Renal cortex interstitium (tissue), 11 donors: Measurements from ENCODE around the gene ASPRV1. TPM values are rescaled to one million over a fixed set of nuclear protein-coding genes. Genes with fewer than 3 reads are reported as not detected.
"Not testable (repeated sequence)": the region's sequence is repeated elsewhere in the genome, so short reads cannot be mapped to it uniquely, and the experiment has no call there.

ENCODE experiments used
- DNase-seq, 11 donors: peaks; one replicate each; pipeline ENCODE4 v3.0.0-alpha.2; 2013; ENCODE audit warnings: low read depth in 9 of 11, low spot score in 4 of 11; ENCODE audit errors: extremely low read depth in 1 of 11
- polyA plus RNA-seq, 3 donors: library from polyadenylated mRNA; unstranded; fragments of 120-200 nt; gene quantifications; one replicate each; pipeline ENCODE4 v1.2.1, GENCODE V29; 2013; ENCODE audit not compliant: insufficient read length in 3 of 3

Gene ASPRV1
- polyA plus RNA-seq, 3 donors: 3.8 to 5.6 (median 4.7) TPM

DNA sequence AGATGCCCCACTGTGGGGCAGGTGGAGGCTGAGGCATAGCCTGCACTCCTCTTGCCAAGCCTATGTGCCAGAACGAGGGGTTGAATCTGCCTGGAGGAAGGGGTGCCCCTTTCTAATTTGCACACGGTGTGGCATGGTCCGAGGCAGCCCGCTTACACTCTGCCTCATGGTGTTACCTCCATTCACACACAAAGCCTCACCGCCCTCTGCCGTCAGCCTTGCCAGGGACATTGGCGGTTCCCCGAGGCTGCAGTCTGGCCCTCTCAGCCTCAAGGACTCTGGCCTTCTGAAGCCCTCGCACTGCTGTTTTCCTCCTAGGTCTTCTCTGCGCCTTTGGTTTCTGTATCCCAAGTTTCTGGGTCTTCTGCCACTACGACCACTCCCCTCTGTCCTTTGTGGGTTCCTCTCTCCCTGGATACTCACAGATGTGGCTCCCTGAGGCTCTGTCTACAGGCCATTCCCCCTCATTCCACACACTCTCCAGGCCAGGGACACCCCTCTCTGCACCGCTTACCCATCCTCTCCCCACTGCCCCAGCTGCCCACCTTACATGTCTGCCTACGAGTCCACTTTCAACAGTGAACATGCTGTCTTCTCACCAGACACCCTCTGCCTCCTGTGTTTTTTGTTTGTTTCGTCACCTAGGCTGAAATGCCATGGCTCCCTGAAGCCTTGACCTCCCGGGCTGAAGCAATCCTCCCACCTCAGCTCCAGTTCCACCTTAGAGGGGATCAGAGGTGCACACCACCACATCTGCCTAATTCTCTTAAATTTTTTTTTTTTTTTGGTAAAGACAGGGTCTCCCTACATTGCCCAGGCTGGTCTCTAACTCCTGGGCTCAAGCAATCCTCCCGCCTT is 7.9 kb upstream of the ASPRV1 start:
- DNase-seq: no peak

DNA sequence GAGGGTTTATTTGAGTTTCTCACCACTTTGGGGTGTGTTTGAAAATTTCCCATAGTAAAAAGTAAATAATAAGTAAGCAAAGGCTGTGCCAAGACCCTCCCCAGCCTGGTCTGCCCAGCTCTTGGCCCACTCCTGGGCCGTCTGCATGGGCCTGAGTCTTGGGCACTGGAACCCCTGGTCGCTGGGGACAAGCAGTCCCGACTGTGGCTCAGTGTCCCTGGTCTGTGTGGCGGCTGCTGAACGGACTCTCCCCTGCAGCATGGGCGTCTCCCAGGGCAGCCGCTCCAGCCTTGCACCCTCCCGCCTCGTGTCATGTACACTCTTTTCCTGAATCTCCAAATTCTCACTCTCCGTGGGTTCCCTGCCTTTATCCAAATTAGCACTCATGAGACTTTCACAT is 7.2 kb upstream of the ASPRV1 start:
- DNase-seq: no peak

DNA sequence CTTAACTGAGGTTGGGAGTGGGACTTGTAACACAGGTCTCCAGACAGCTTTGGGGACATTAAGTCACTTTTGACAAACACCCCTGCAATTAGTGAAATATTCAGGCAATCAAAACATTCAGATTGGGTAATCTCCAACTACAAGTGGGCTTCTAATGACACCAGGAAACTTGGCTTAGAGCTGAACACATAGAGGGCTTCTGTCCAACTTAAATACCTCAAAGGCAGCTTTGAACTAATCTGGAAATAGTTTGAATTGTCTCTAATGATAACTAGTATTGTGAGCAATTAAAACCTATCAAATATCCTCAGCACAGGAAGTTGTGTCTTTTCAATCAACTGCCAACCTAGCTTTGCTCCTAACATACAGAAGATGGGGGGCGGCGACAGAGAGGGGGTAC is 5.1 kb upstream of the ASPRV1 start:
- DNase-seq: no peak

DNA sequence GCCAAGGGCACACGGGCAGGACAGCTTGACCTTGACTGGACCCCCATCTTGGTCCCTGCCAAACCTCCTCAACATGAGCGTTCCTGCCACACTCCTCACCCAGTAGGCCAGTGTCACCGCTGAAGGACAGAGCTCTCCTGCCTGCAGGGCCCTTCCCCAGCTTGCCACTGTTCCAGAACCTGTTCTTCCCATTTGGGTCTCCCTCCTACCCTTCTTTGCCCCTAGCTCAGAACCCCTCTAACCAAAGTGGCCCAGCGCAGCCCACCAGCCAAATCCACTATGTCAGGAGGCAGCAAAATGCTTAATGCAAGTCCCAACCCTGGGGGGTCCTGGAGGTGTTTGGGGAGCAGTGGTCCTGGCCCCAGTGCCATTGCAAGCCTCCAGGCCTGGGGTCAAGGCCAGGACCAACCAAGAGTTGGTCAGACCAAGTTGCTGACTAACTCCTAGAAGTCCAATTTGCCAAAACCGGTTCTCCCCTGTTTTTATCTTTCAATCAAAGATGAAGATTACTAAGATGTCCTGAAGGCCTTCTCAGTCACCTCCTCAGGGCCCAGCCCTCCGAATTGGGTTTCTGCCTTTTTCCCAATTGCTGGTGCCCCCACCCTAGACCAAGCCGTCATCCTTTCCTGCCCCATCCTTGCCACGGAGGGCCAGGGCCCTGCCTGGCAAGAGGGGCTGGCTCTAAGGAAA is 4.5 kb upstream of the ASPRV1 start:
- DNase-seq: no peak

DNA sequence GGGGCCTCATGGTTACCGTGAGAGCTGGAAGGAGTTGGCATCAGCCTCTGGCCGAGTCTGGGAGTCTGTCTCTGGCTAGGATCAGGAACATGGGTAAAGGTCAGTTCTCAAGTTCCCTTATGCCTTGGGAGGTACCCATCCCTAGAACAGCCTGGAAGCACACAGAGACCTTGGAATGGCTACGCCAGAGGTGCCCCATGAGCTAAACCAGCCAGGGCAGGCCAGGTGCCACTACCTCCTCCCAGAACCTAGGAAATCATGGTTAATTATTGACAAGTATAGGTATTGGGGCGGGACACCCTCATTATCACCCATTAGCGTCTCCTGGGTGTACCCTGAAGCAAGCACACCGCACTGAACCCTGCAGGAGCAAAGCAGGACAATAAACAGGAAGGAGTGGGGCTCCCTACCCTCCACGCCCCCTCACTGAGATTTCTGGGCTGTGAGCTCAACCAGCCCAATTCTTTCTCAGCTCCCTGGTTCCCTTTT is 3.0 kb upstream of the ASPRV1 start:
- DNase-seq: no peak

DNA sequence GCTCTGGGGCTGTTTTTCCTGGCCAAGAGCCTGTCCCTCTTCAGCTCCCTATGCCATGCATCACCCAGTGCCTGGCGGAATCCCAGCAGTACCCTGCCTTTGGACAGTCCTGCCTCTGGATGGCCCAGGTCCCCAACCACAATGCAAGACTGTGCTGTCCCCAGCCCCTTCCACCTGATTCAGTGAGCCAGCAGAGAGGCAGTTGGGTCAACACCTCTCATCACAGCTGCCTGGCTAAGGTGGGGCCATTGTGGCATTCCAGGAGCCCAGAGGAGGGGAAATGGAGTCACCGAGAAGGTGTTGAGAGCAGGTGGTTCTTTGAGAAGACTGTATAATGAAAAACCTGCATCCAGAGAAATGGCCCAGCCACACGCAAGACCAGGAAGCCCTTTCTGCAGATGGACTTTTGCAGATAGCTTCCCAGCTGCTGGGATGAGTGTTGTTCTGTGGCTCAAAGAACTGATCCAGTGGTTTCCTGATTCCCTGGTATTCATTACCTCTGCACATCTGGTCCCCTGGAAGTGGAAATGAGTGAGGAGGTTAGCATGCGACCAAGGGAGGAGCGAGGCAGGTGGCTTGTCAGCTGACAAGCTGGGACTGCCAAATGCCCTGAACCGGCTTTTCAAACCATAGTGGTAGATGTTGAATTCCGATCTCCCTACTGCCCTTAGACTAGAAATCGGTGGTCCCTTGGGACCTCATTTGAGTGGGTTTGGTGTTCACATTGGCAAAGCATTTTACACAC is 1.7 kb upstream of the ASPRV1 start:
- DNase-seq: no peak

DNA sequence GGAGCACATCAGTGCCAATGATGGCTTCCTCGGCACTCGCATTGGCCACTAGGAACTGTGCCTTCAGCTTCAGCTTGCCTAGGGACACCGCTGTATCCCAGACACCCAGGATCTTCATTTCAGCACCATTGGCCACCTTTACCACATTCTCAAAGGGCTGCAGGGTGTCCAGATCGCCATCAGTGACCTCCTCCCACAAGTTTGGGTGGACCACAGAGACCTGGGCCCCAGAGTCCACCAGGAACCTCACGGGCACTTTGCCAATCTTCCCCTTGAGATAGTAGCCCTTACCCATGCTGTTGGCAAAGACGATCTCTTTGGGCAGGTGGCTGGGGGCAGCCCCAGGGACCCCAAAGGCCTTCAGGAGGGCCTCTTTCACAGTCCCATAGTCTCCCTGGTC is 610 bp downstream of the ASPRV1 start:
- no peak for DNase-seq

DNA sequence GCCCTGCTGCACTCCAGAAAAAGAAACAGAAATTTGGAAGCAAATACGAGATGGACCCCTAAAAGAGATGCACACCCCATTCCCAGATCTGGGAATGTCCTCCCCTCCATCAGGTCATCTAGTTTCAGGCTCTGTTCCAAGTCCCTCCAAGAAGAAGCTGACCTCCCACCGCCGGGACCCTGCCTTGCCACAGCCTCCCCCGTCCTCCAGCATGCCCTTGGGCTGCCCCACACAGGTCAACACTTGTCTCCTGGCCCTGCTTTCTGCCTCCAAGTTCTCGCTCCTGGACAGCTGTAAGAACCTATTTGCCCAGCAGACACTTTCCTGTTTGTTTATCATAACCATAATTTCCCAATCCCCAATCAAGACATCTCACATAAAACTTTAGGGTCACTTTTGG is 2.0 kb downstream of the ASPRV1 start:
- no peak for DNase-seq

DNA sequence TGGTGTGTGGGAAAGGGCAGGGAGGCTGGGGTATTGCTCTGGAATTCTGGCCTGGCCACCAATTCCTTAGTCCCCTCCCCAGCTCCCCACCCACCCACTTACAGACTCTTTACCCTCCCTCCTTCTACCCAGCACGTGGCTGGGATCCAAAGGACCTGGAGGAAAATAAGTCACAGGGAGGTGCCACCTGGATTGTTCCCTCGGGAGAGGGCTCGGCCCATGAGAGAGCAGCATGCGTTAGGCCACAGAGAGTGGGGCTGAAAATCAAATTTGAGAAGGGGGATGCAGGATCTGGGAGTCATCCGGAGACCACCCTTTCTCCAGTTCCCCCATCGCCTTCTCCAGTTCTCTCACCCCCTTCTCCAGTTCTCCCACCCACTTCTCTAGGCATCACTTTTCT is 3.0 kb downstream of the ASPRV1 start:
- no peak for DNase-seq

DNA sequence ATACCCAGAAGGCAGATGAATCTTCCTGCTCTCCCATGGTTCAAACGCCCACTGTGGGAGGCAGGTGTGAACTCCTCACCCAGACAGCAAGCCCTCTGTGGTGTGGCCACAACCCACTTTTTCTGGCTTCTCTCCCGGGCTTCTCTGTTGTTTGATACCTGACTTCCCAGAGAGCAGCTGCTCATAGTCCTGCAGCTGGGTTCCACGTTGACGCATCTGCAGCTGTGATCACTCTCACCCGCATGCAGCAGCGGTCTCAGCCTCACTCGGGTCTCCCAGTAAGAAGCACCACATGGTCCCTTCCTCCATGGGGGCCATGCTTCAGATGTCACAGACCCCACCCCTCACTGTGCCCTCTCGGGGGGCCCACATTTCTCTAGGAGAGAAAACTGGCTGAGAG is 3.5 kb downstream of the ASPRV1 start:
- DNase-seq: no peak

DNA sequence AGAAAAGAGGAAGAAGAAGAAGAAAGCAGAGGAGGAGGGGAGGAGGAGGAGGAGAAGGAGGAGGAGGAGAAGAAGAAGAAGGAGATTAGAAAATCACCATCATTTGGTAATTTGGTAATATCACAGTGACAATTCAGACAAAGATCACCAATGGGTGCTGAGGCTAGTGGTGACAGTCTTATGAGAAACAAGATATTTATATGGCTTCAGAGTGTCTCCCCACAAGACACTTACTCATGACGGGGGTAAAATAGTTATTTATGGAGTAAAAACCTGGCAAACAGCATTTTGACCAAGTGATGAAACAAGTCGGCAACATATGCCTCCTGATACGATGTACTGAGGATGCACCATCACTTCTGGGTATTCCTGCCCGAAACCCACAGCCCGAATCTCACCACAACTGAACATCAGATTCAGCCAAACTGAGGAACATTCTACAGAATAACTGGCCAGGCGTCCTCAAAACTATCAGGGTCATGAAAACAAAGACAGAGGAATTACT is 4.9 kb downstream of the ASPRV1 start:
- no peak for DNase-seq

DNA sequence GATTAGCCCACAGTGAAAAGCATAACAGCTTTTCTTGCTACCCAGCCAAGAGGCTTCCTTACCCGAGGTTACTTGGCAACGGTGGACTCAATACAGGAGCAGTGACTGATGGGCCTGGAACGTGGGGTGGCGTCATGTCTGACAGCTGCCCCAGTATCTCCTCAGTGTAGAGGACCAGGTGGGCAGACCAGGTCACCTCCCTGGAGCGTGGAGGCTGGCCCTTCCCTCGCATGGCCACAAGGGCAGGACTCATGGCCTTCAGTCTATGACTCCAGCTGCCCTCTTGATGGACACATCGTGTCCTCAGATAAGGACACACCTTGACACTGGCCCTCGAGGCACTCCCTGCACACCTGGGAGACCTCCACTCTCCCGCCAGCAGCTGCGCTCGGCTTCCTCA is 6.4 kb downstream of the ASPRV1 start:
- no peak for DNase-seq

DNA sequence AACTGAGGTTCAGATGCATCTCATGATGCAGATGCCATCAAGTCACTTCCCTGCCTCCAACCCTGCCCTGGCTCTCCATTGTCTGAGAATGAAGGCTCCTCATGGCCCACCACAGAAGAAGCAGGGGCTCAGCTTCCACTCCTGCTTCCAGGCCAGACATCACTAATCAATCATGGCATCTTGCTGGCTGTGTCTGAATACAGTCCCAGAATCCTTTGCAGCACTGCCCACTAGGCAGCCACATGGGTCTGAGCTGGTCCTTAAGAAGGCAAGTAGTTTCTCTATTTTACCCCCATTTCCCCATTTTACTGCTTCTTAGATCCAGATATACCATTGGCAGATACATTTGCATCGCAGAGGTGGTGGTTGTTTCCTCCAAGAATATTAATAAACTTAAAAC is 7.3 kb downstream of the ASPRV1 start:
- no peak for DNase-seq

DNA sequence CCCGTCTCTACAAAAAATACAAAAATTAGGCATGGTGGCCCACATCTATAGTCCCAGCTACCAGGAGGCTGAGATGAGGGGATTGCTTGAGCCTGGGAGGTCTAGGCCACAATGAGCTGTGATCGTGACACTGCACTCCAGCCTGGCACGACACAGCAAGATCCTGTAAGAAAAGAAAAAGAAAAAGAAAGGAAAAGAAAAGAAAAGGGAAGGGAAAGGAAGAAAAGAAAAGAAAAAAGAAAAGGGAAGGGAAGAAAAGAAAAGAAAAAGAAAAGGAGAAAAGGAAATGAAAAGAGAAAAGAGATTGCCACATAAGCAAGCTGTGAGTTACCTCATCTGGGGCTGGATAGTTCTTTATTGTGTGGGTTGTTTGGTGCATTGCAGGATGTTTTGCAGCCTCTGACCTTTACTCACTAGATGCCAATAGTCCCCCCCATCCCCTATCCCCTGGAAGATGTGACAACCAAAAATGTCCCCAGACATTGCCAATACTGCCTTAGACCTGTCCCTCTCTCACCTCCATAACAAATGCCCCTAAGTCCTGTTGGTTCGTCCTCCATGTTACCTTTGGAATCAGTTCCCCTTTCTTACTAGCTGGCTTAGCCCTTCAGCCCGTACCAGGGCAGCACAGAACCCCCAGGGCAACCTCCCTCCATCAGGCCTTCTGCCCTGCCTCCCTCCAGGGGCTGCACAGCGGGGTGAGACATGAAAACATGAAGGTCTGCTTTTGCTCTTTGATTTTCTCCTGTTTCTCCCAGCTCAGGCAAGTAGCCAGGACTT is 8.9 kb downstream of the ASPRV1 start:
- DNase-seq: no peak

DNA sequence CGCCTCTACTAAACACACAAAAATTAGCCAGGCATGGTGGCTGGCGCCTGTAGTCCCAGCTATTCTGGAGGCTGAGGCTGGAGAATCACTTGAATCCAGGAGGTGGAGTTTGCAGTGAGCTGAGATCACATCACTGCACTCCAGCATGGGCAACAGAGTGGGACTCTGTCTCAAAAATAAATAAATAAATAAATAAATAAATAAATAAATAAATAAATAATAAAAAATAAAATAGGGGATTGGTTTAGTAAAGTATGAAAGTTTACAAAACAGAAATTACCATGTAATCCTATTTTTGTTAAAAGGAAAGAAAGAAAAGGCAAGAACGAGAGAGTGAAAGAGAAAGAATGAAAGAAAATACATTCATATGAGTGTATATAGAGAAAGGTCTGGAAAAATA is 10.8 kb downstream of the ASPRV1 start:
- DNase-seq: not testable (repeated sequence)

DNA sequence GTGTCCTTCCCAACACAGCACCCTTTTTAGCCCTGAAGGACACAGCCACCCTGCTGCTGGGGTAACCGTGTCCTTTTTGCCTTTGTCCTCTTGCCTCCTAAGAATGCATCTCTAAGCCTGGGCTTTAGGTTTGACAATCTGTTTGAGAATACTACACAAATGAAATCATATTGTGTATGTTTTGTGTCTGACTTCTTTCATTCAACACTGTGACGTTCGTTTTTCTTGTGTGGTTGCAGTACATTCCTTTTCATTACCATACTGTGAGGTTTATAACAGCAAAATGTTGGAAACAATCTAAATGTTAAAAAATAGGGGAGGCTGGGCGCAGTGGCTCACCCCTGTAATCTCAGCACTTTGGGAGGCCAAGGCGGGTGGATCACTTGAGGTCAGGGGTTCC is 11.2 kb downstream of the ASPRV1 start:
- DNase-seq: no peak

DNA sequence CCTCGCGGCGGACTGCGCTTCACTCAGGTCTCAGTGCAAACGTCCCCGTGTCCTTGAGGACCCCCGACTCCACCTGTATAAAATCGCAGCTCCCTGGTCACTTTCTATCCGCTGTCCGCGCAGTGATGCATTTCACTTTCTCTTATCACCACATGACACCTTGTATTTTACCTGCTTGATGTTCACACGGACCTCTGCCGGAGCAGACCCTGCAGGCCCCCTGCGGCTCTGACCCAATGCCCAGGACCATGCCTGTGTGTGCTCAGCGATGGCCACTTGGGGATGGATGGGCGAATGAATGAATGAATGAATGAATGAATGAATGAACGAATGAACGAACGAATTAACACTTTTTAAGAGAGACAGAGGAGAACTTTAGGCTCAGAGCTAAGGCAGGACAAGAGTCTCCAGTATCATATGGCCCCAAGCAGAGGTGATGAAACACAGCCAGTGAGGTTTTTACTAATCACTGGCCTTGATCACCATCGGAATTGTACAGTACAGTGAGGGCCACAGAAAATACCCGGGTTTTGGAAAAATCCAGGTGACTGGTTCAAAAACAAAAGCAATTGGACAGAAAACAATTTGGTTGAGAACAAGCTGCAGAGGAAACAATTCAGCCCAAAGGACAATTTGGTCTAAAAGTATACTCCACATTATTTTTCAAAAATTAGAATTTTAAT is 12.3 kb downstream of the ASPRV1 start:
- no peak for DNase-seq
